ENCODE measurements around the gene SRGAP1. TPM values are rescaled to one million over a fixed set of nuclear protein-coding genes. Genes with fewer than 3 reads are reported as not detected.
A peak's percentile ranks its signal among the peaks of the same experiment; 100 is the strongest.
"Not testable (repeated sequence)": the region's sequence is repeated elsewhere in the genome, so short reads cannot be mapped to it uniquely, and the experiment has no call there.

SRGAP1 gene
- polyA plus RNA-seq, 1 donor from 2014 or later = not detected

- peaks cover 4 to 6% (median 5%) of the 10 kb centered on the region in 3 donors for H3K4me1 Mint-ChIP-seq
- H3K36me3 Mint-ChIP-seq = no peaks in the 10 kb centered on the region
- H3K4me3 Mint-ChIP-seq = no peak overlapping the region
- peaks cover 8% of the 10 kb centered on the region for H3K27me3 Mint-ChIP-seq
- H3K27ac Mint-ChIP-seq = no peak overlapping the region
- H3K9me3 Mint-ChIP-seq = no peaks in the 10 kb centered on the region
These were observed 4.0 kb downstream of the SRGAP1 start for GRCh38 chr12:63848450-63848849.

DNA sequence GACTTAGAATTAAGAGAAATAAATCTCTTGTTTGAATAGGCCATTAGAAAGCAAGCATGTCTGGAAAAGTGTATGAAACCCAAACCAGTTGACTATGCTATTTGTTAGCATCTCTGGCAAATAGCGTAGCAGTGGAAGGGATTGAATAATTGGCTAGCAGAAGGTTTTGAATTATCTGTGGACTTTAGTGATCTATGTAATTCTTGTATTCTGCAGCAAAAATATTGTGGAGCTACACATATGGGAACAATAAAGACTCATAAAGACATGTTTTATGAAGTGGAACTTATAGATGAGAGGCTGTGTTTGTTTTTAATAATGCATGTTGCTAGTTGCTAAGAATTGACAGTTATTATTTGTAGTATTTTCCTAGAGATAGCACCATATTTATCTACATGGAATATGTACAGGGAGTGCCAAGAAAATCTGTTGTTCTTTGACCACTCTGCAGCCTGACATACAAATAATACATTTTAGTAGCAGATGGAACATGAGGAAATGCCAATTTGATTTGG, 4.7 kb downstream of the SRGAP1 start:
- H3K9me3 Mint-ChIP-seq = no peaks in the 10 kb centered on the region
- H3K27me3 Mint-ChIP-seq = peaks cover 8% of the 10 kb centered on the region

DNA sequence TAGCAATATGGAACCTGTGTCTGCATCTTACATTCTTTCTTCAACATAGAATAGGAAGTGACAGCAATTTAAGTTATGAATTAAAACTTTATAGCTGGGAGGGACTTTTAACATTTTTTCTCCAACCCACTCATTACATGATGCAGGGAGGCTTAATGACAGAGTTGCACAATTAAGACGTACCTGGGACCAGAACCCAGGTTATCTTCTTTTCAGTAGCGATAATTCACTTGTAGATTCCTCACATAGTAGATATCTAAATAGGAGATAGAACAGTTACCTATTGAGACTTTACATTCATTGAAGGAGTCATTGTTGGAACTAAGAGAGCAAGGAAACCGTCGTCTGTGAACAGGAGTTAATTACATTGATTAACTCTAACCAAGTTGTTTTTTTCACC, 5.1 kb downstream of the SRGAP1 start:
- Mint-ChIP-seq H3K27ac (no peak overlapping the region), H3K36me3 (no peaks in the 10 kb centered on the region), H3K27me3 (peaks cover 6% of the 10 kb centered on the region), H3K4me1 (peaks cover 3 to 4% (median 3%) of the 10 kb centered on the region in 3 donors), H3K4me3 (no peak overlapping the region), H3K9me3 (no peaks in the 10 kb centered on the region)

More for the DNA sequence above, 4.7 kb downstream of the SRGAP1 start:
- Mint-ChIP-seq H3K4me3 (no peak overlapping the region), H3K27ac (no peak overlapping the region), H3K4me1 (peaks cover 4 to 6% (median 5%) of the 10 kb centered on the region in 3 donors), H3K36me3 (no peaks in the 10 kb centered on the region)

- Mint-ChIP-seq H3K27ac (no peak overlapping the region), H3K4me3 (no peak overlapping the region), H3K4me1 (no peaks in the 10 kb centered on the region), H3K27me3 (peaks cover 2% of the 10 kb centered on the region), H3K36me3 (peaks cover 4% of the 10 kb centered on the region), H3K9me3 (peaks cover 0 to 2% (median 0%) of the 10 kb centered on the region in 3 donors)
These were observed 9.5 kb downstream of the SRGAP1 start for GRCh38 chr12:63853978-63854377.

DNA sequence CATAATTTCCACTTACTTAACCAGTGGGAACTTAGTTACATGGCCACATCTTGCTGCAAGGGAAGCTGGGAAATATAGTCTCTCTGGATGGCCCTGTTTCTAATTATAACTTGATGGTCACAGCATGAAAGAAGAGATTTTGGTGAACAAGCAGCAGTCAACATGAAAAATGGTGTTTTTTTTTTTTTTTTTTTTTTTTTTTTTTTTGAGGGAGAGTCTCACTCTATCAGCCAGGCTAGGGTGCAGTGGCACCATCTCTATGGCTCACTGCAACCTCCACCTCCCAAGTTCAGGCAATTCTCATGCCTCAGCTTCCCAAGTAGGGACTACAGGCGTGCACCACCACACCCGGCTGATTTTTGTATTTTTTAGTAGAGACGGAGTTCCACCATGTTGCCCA, 10.8 kb downstream of the SRGAP1 start:
- H3K27ac Mint-ChIP-seq = no peak overlapping the region

DNA sequence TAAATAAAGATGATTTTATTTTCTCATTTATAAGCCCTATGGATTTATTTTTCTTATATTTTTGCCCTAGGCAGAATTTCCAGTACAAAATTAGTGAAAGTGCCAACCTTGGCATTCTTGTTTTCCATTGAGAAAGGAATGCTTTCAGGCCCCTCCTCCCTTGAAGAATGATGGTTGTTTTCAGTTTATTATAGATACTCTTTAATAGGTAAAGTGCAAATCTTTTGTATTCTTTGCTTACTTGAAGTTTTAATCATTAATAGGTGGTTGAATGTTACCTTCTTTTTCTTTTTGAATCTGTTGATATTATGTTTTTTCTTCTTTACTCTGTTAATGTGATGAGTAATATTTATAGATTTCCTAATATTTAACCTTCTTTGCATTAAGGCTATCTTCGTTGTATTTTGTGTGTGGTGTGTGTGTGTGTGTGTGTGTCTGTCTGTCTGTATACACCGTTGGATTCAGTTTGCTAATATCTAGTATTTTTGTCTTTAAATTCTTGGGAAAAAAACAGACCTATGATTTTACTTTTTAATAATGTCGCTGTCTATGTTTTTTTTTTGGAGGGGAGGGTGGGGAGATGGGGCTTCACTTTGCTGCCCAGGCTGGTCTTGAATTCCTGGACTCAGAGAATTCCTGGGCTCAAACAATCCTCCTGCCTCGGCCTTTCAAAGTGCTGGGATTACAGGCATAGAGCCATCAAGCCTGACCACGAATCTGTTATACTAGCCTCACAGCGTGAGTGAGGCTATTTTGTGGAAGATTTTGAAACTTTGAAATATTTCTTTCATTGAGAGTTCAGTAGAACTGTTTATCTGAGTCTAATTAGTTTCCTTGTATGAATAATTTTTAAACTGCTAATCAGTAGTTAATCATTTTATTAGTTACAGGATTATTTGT, 13.5 kb downstream of the SRGAP1 start:
- Mint-ChIP-seq H3K36me3 (peaks cover 4% of the 10 kb centered on the region), H3K4me1 (no peaks in the 10 kb centered on the region), H3K9me3 (peaks cover 0 to 2% (median 0%) of the 10 kb centered on the region in 3 donors), H3K27ac (no peak overlapping the region), H3K4me3 (no peak overlapping the region), H3K27me3 (peaks cover 5% of the 10 kb centered on the region)

More for the DNA sequence above, 10.8 kb downstream of the SRGAP1 start:
- Mint-ChIP-seq H3K36me3 (peaks cover 4% of the 10 kb centered on the region), H3K4me3 (no peak overlapping the region), H3K9me3 (peaks cover 0 to 2% (median 0%) of the 10 kb centered on the region in 3 donors), H3K4me1 (no peaks in the 10 kb centered on the region), H3K27me3 (peaks cover 2% of the 10 kb centered on the region)

DNA sequence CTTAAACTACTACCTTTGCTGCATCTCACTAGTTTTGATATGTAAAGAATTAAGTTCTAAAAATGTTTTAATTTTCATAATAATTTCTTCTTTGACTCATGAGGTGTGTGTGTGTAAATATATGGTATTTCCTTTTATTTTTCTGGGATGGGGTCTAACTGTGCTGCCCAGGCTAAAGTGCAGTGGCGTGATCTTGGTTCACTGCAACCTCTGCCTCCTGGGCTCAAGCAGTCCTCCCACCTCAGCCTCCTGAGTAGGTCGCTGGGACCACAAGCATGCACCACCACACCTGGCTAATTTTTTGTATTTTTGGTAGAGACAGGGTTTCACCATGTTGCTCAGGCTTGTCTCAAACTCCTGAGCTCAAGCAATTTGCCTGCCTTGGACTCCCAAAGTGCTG, 15.4 kb downstream of the SRGAP1 start:
- H3K4me3 Mint-ChIP-seq, H3K27ac Mint-ChIP-seq, H3K4me1 Mint-ChIP-seq, H3K36me3 Mint-ChIP-seq, H3K9me3 Mint-ChIP-seq, H3K27me3 Mint-ChIP-seq: not testable (repeated sequence)

- H3K4me1 Mint-ChIP-seq = no peaks in the 10 kb centered on the region
- no peaks in the 10 kb centered on the region for H3K9me3 Mint-ChIP-seq
- H3K27ac Mint-ChIP-seq = no peak overlapping the region
These were observed 17.9 kb downstream of the SRGAP1 start for GRCh38 chr12:63862187-63862968.

GRCh38 chr12:63862969-63863230, 18.4 kb downstream of the SRGAP1 start:
- H3K9me3 Mint-ChIP-seq = no peaks in the 10 kb centered on the region
- H3K4me3 Mint-ChIP-seq = no peak overlapping the region
- H3K27ac Mint-ChIP-seq = no peak overlapping the region
- peaks cover 3% of the 10 kb centered on the region for H3K27me3 Mint-ChIP-seq
- H3K4me1 Mint-ChIP-seq = no peaks in the 10 kb centered on the region
- no peaks in the 10 kb centered on the region for H3K36me3 Mint-ChIP-seq

More at GRCh38 chr12:63862187-63862968, 17.9 kb downstream of the SRGAP1 start:
- H3K4me3 Mint-ChIP-seq = no peak overlapping the region
- no peaks in the 10 kb centered on the region for H3K36me3 Mint-ChIP-seq
- H3K27me3 Mint-ChIP-seq = peaks cover 3% of the 10 kb centered on the region

DNA sequence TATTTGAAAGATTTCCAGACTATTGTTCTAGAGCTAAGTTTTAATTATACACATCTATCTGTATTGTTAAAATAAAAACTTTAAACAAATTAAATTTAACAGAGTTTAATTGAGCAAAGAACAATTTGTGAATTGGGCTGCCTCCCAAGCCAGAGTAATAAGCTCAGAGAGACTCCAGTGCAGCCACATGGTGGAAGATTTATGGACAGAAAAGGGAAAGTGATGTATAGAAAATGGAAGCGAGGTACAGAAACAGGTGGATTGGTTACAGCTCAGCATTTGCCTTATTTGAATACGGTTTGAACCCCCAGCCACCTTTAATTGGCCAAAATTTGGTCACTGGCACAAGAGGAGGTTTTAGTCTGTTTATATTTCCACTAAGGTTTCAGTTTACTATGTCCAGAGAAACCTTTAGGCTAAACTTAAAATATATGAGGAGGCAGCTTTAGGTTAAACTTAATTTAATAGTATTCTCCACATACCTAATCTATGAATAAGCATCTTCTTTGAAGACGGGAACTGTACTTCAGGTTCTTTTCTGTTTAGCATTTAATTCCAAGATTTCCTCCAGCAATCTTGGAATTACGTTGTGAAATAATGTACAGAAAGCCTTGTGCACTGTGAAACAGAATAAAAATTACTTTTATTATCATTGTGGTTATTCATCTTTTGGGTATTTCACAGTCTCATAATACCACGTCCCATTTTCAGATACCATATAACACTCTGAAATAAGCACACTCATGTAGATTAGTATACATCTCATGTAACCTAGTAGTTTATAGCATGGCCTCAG, 19.4 kb downstream of the SRGAP1 start:
- Mint-ChIP-seq H3K9me3 (no peaks in the 10 kb centered on the region), H3K36me3 (no peaks in the 10 kb centered on the region), H3K27ac (no peak overlapping the region), H3K4me3 (no peak overlapping the region), H3K4me1 (no peaks in the 10 kb centered on the region), H3K27me3 (peaks cover 3% of the 10 kb centered on the region)

DNA sequence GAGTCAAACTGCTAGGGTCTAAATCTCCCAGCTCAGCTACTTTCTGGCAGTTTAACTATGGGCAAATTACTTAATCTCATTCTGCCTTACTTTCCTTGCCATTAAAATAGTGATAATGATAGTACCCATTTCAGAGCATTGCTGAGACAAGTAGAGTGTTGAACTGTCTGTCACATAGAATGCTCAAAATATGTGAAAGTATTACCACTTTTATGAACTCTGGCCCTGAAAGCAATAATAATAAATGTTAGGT, 19.9 kb downstream of the SRGAP1 start:
- H3K27me3 Mint-ChIP-seq = peaks cover 3% of the 10 kb centered on the region

GRCh38 chr12:63865448-63865847, 20.9 kb downstream of the SRGAP1 start:
- H3K27me3 Mint-ChIP-seq = peaks cover 3% of the 10 kb centered on the region
- H3K36me3 Mint-ChIP-seq = no peaks in the 10 kb centered on the region
- no peak overlapping the region for H3K27ac Mint-ChIP-seq
- H3K4me3 Mint-ChIP-seq = no peak overlapping the region
- H3K4me1 Mint-ChIP-seq = no peaks in the 10 kb centered on the region
- no peaks in the 10 kb centered on the region for H3K9me3 Mint-ChIP-seq

More for the DNA sequence above, 19.9 kb downstream of the SRGAP1 start:
- H3K4me3 Mint-ChIP-seq = no peak overlapping the region
- no peaks in the 10 kb centered on the region for H3K36me3 Mint-ChIP-seq
- H3K4me1 Mint-ChIP-seq = no peaks in the 10 kb centered on the region
- no peak overlapping the region for H3K27ac Mint-ChIP-seq
- no peaks in the 10 kb centered on the region for H3K9me3 Mint-ChIP-seq

GRCh38 chr12:63867053-63867452, 22.6 kb downstream of the SRGAP1 start:
- Mint-ChIP-seq H3K27me3 (peaks cover 6% of the 10 kb centered on the region), H3K36me3 (peaks cover 2% of the 10 kb centered on the region), H3K27ac (no peak overlapping the region), H3K4me1 (no peaks in the 10 kb centered on the region), H3K9me3 (no peaks in the 10 kb centered on the region), H3K4me3 (no peak overlapping the region)

GRCh38 chr12:63869656-63870055, 25.2 kb downstream of the SRGAP1 start:
- Mint-ChIP-seq H3K4me3 (no peak overlapping the region), H3K36me3 (peaks cover 2% of the 10 kb centered on the region), H3K27ac (no peak overlapping the region), H3K4me1 (no peaks in the 10 kb centered on the region), H3K9me3 (no peaks in the 10 kb centered on the region), H3K27me3 (peaks cover 7% of the 10 kb centered on the region)

DNA sequence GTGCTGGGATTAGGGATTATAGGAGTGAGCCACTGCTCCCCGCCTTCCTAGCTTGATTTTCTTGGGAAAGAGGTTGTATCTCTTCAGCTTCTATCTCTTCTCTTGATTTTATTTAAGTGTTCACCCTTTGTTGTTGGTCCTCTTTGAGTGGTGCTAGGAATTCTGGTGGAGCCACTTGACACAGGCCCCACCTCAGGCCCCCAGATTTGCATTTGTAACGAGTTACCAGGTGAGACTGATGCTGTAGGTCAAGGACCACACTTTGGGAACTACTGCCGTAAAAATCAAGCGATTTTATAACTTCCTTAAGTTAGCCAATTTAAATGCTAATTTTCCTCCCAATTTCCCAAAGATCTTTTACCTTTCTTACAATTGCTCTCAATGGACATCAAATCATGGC, 26.3 kb downstream of the SRGAP1 start:
- H3K4me3 Mint-ChIP-seq = no peak overlapping the region
- no peaks in the 10 kb centered on the region for H3K9me3 Mint-ChIP-seq
- no peaks in the 10 kb centered on the region for H3K4me1 Mint-ChIP-seq
- peaks cover 2% of the 10 kb centered on the region for H3K36me3 Mint-ChIP-seq
- H3K27me3 Mint-ChIP-seq = peaks cover 7% of the 10 kb centered on the region
- peak overlapping the region in 1 of 3 donors; percentile 28 for H3K27ac Mint-ChIP-seq

All from IgD-negative memory B cell (primary cell).